A549 (cell line): ENCODE results near the gene SLC9C1. TPM values are rescaled to one million over a fixed set of nuclear protein-coding genes. Genes with fewer than 3 reads are reported as not detected.

Experiments
- ATAC-seq, 2 experiments: fragments of 200-7000 bp in 1 of 2; fragments of >200 bp in 1 of 2; cut with Nextera tagmentation in 1 of 2; cut with Tn5 transposase in 1 of 2; 3 replicates each; pipeline versions ENCODE4 v1.8.0 to v1.9.1; 2018 to 2020; ENCODE audit warnings: mild to moderate bottlenecking in 1 of 2, moderate library complexity in 1 of 2
- CTCF ChIA-PET: fragments of 300-600 bp; sonication (Branson Sonifier 250); formaldehyde crosslinking; extraction: SDS; loops from one replicate; lab custom pipeline; 2021; ENCODE audit warnings: antibody characterized with exemption, inconsistent platforms; lab: Yijun Ruan, JAX
- POLR2A ChIA-PET: fragments of 350-600 bp; formaldehyde crosslinking; extraction: SDS; loops from one replicate; lab custom pipeline; 2021; ENCODE audit warnings: antibody characterized with exemption, inconsistent platforms; lab: Yijun Ruan, JAX
- DNase-seq, 2 experiments: peaks; one replicate each; pipeline versions ENCODE4 v3.0.0 to v3.0.0-alpha.2; 2011 to 2016; ENCODE audit warnings: low read depth in 1 of 2, low spot score in 1 of 2
- FAIRE-seq: peaks from 2 replicates; lab custom pipeline; 2011; peaks lifted over from hg19 to GRCh38; lab: Jason Lieb, UNC
- H3K27ac ChIP-seq, 2 experiments: fragments of >200 bp; sonication (Bioruptor Twin); formaldehyde crosslinking; 3 replicates each; pipeline ENCODE4 v1.5.1; 2016 to 2017
- H3K4me1 ChIP-seq: fragments of >200 bp; sonication (Bioruptor Twin); formaldehyde crosslinking; 3 replicates; pipeline ENCODE4 v1.6.1; 2016
- H3K4me2 ChIP-seq: fragments of >200 bp; sonication (Bioruptor Twin); formaldehyde crosslinking; 3 replicates; pipeline ENCODE4 v1.6.1; 2016
- H3K4me3 ChIP-seq: fragments of >200 bp; sonication (Bioruptor Twin); formaldehyde crosslinking; 3 replicates; pipeline ENCODE4 v1.5.1; 2016
- H3K9me3 ChIP-seq: fragments of >200 bp; sonication (Bioruptor Twin); formaldehyde crosslinking; 3 replicates; pipeline ENCODE4 v1.6.1; 2016
- CBX8 ChIP-seq: fragments of 200-600 bp; sonication (generic); IDR thresholded peaks from 2 replicates; pipeline ENCODE4 v1.6.1; 2016
- CEBPB ChIP-seq, 2 experiments: fragments of >200 bp in 1 of 2; sonication (Bioruptor Twin) in 1 of 2; formaldehyde crosslinking in 1 of 2; IDR thresholded peaks; 2 replicates each; pipeline ENCODE4 v1.6.1; 2012 to 2016
- CHD2 ChIP-seq: fragments of 150-350 bp; IDR thresholded peaks from 2 replicates; pipeline ENCODE4 v1.6.1; 2014; ENCODE audit warnings: low read length; ENCODE audit not compliant: partially characterized antibody
- CHD4 ChIP-seq: fragments of 200-600 bp; sonication (generic); IDR thresholded peaks from 2 replicates; pipeline ENCODE4 v1.6.1; 2016; ENCODE audit warnings: antibody characterized with exemption, mild to moderate bottlenecking, borderline replicate concordance
- GATA3 ChIP-seq: IDR thresholded peaks from 2 replicates; pipeline ENCODE4 v1.6.1; 2012; ENCODE audit warnings: borderline replicate concordance
- HMGXB4 ChIP-seq: fragments of 250-450 bp; sonication (Bioruptor Pico); IDR thresholded peaks from 2 replicates; pipeline ENCODE4 v1.5.0; 2021; ENCODE audit warnings: mild to moderate bottlenecking, moderate library complexity, borderline replicate concordance
- JUNB ChIP-seq: fragments of >200 bp; sonication (Bioruptor Twin); formaldehyde crosslinking; IDR thresholded peaks from 2 replicates; pipeline ENCODE4 v1.6.1; 2016
- KDM1A ChIP-seq: fragments of 200-600 bp; sonication (generic); IDR thresholded peaks from 2 replicates; pipeline ENCODE4 v1.6.1; 2016; ENCODE audit warnings: low read depth, mild to moderate bottlenecking
- MAFK ChIP-seq: fragments of 450-650 bp; IDR thresholded peaks from 2 replicates; pipeline ENCODE4 v1.6.1; 2014; ENCODE audit not compliant: partially characterized antibody
- MAZ ChIP-seq: fragments of 150-350 bp; IDR thresholded peaks from 2 replicates; pipeline ENCODE4 v1.6.1; 2014; ENCODE audit warnings: antibody characterized with exemption, low read depth, low read length, borderline replicate concordance
- NPAS2 ChIP-seq: fragments of 250-450 bp; sonication (Bioruptor Pico); IDR thresholded peaks from 2 replicates; pipeline ENCODE4 v1.8.0; 2022; ENCODE audit warnings: mild to moderate bottlenecking, moderate library complexity, borderline replicate concordance
- POLR2A ChIP-seq: IDR thresholded peaks from 2 replicates; pipeline ENCODE4 v1.6.1; 2012; ENCODE audit warnings: mild to moderate bottlenecking, low read length
- RCOR1 ChIP-seq: fragments of 150-350 bp; IDR thresholded peaks from 2 replicates; pipeline ENCODE4 v1.6.1; 2014; ENCODE audit warnings: antibody characterized with exemption, low read length, low read depth
- RNF2 ChIP-seq: fragments of 200-600 bp; sonication (generic); IDR thresholded peaks from 2 replicates; pipeline ENCODE4 v1.6.1; 2016; ENCODE audit warnings: low read depth, mild to moderate bottlenecking, antibody characterized with exemption, moderate library complexity, borderline replicate concordance
- SMC3 ChIP-seq: fragments of >200 bp; sonication (Bioruptor Twin); formaldehyde crosslinking; IDR thresholded peaks from 3 replicates; pipeline ENCODE4 v1.6.1; 2018; ENCODE audit warnings: inconsistent platforms
- ZNF302 ChIP-seq: fragments of 250-450 bp; sonication (Bioruptor Pico); IDR thresholded peaks from 2 replicates; pipeline ENCODE4 v1.9.0; 2021; ENCODE audit warnings: inconsistent platforms, mild to moderate bottlenecking, moderate library complexity
- ZSCAN20 ChIP-seq: fragments of 250-450 bp; sonication (Bioruptor Pico); IDR thresholded peaks from 2 replicates; pipeline ENCODE4 v1.8.0; 2022; ENCODE audit warnings: mild to moderate bottlenecking, moderate library complexity
- WGBS: methylation state at CpG from one replicate; pipeline ENCODE4 v1.1.6; 2017; ENCODE audit errors: missing lambda C conversion rate; 5-methylcytosine and 5-hydroxymethylcytosine counted together
- polyA plus RNA-seq, 4 experiments: library from polyadenylated mRNA; depleted of rRNA in 3 of 4; stranded (reverse); fragments of >200 nt; fragmentation: RNase III in 1 of 4; extraction: RNeasy Plus Mini Kit Qiagen cat#74134 plus additional on column Dnase treatment in 1 of 4; gene quantifications; 2 replicates in 3 of 4; 3 replicates in 1 of 4; pipeline ENCODE4 v1.2.3, GENCODE V29; 2011 to 2017
- small RNA-seq, 6 experiments: library from RNA; depleted of rRNA; stranded (forward); fragments of <200 nt; gene quantifications; one replicate each; pipeline ENCODE3, GENCODE V24; 2012

Gene SLC9C1
- polyA plus RNA-seq, 2 of the 4 experiments (the other 2 are of a cell fraction) = not detected

GRCh38 chr3:112090887-112091586 is 203.0 kb downstream of the SLC9C1 start:
- DNase-seq (no peak), FAIRE-seq (no peak), ATAC-seq (no peak)
- Histone ChIP-seq H3K9me3 (no peaks in the 10 kb centered on the region), H3K4me3 (no peak overlapping the region), H3K27ac (no peak overlapping the region), H3K4me1 (peaks cover 29% of the 10 kb centered on the region), H3K4me2 (no peak overlapping the region)
- WGBS = 84% methylated on average over 6 of the region's 6 CpGs
- no peak for TF ChIP-seq MAZ
- TF ChIP-seq POLR2A = no peak
- TF ChIP-seq HMGXB4 = no peak
- no peak for TF ChIP-seq ZSCAN20
- TF ChIP-seq GATA3 = no peak
- no peak for TF ChIP-seq NPAS2 (CRISPR knock-in tag)
- TF ChIP-seq CHD2 = no peak
- TF ChIP-seq CBX8 = no peak
- no peak for TF ChIP-seq CEBPB (IDR thresholded peaks at IDR 0.05)
- TF ChIP-seq RCOR1 = no peak
- no peak for TF ChIP-seq KDM1A
- no peak for TF ChIP-seq JUNB
- no peak for TF ChIP-seq SMC3
- TF ChIP-seq ZNF302 = no peak
- no peak for TF ChIP-seq CHD4
- no peak for TF ChIP-seq RNF2
- no peak for TF ChIP-seq MAFK
- POLR2A ChIA-PET = no interaction called here
- CTCF ChIA-PET = interaction anchor here (1.0 kb wide), 2 partner anchors 12 to 34 kb away, joined by 3 read pairs; no protein-coding TSS in a partner anchor

Small RNAs within 50 kb of the gene (small RNA-seq; reads per million reads assigned to genes)
- gene MIR567 = 0 reads per million in 6 experiments

Other genes with a start within 250 kb of the SLC9C1 start
- 10.3 and 11.5 TPM in 2 replicates for gene C3orf52, start 207.8 kb downstream of the SLC9C1 start, polyA plus RNA-seq (2011; rRNA removed)
- gene C3orf52, start 207.8 kb downstream of the SLC9C1 start, polyA plus RNA-seq (2017; fragmentation: RNase III; extraction: RNeasy Plus Mini Kit Qiagen cat#74134 plus additional on column Dnase treatment) = 7.0 to 7.7 TPM (median 7.5 TPM) in 3 replicates
- gene GCSAM, start 161.0 kb downstream of the SLC9C1 start, polyA plus RNA-seq (2011; rRNA removed) = not detected in 2 replicates
- gene GCSAM, start 161.0 kb downstream of the SLC9C1 start, polyA plus RNA-seq (2017; fragmentation: RNase III; extraction: RNeasy Plus Mini Kit Qiagen cat#74134 plus additional on column Dnase treatment) = not detected in 3 replicates
- not detected in 2 replicates for gene CD200, start 38.9 kb upstream of the SLC9C1 start, polyA plus RNA-seq (2011; rRNA removed)
- not detected in 3 replicates for gene CD200, start 38.9 kb upstream of the SLC9C1 start, polyA plus RNA-seq (2017; fragmentation: RNase III; extraction: RNeasy Plus Mini Kit Qiagen cat#74134 plus additional on column Dnase treatment)
- 0.03 TPM in 1 of 2 replicates, not detected in the other for gene BTLA, start 205.3 kb upstream of the SLC9C1 start, polyA plus RNA-seq (2011; rRNA removed)
- 0.09 TPM in 1 of 3 replicates, not detected in the others for gene BTLA, start 205.3 kb upstream of the SLC9C1 start, polyA plus RNA-seq (2017; fragmentation: RNase III; extraction: RNeasy Plus Mini Kit Qiagen cat#74134 plus additional on column Dnase treatment)